GM12878 (cell line): ENCODE measurements around the gene ZBED1. TPM values are rescaled to one million over a fixed set of nuclear protein-coding genes. Genes with fewer than 3 reads are reported as not detected.

ENCODE experiments used
- BCL3 ChIP-seq: IDR thresholded peaks from 2 replicates; pipeline ENCODE4 v1.6.1; 2011; ENCODE audit warnings: borderline replicate concordance, low read depth, mild to moderate bottlenecking, moderate library complexity, low read length; ENCODE audit not compliant: insufficient read depth, poor library complexity, severe bottlenecking
- CHD2 ChIP-seq: IDR thresholded peaks from 2 replicates; pipeline ENCODE4 v1.6.1; 2011; ENCODE audit warnings: low read depth, low read length, improper control_type of control experiment, borderline replicate concordance
- CREB1 ChIP-seq: IDR thresholded peaks from 2 replicates; pipeline ENCODE4 v1.6.1; 2012; ENCODE audit warnings: low read depth, mild to moderate bottlenecking, inconsistent platforms
- E2F4 ChIP-seq: IDR thresholded peaks from 2 replicates; pipeline ENCODE4 v1.6.1; 2012; ENCODE audit warnings: low read depth, low read length, improper control_type of control experiment
- EED ChIP-seq: sonication (generic); IDR thresholded peaks from 2 replicates; pipeline ENCODE4 v1.6.1; 2016; ENCODE audit warnings: antibody characterized with exemption, low read depth
- ETV6 ChIP-seq, 2 experiments: fragments of 450-650 bp in 1 of 2; IDR thresholded peaks in 1 of 2; conservative IDR thresholded peaks in 1 of 2; 2 replicates each; pipeline ENCODE4 v1.6.1; 2014; ENCODE audit warnings: antibody characterized with exemption in 1 of 2, borderline replicate concordance in 1 of 2, low read depth in 1 of 2, mild to moderate bottlenecking in 1 of 2, moderate library complexity in 1 of 2
- IKZF1 ChIP-seq: fragments of 450-650 bp; conservative IDR thresholded peaks from 2 replicates; pipeline ENCODE4 v1.6.1; 2017; ENCODE audit warnings: antibody characterized with exemption, mild to moderate bottlenecking
- MEF2B ChIP-seq: fragments of 450-650 bp; IDR thresholded peaks from 2 replicates; pipeline ENCODE4 v1.6.1; 2018; ENCODE audit warnings: mild to moderate bottlenecking, moderate library complexity; ENCODE audit not compliant: partially characterized antibody, poor library complexity, severe bottlenecking
- POLR2A ChIP-seq: IDR thresholded peaks from 2 replicates; pipeline ENCODE4 v1.6.1; 2011; ENCODE audit warnings: low read depth, mild to moderate bottlenecking, low read length
- RAD51 ChIP-seq: fragments of 450-650 bp; IDR thresholded peaks from 2 replicates; pipeline ENCODE4 v1.6.1; 2016; ENCODE audit warnings: moderate library complexity, mild to moderate bottlenecking, inconsistent platforms
- RELA ChIP-seq: fragments of 450-650 bp; IDR thresholded peaks from 2 replicates; pipeline ENCODE4 v1.8.0; 2014; ENCODE audit warnings: borderline replicate concordance; ENCODE audit not compliant: partially characterized antibody
- SMAD1 ChIP-seq: fragments of 450-650 bp; IDR thresholded peaks from 2 replicates; pipeline ENCODE4 v1.6.1; 2018; ENCODE audit warnings: mild to moderate bottlenecking, low read depth; ENCODE audit not compliant: partially characterized antibody
- TCF12 ChIP-seq: IDR thresholded peaks from 2 replicates; pipeline ENCODE4 v1.6.1; 2011; ENCODE audit warnings: low read depth, mild to moderate bottlenecking, low read length
- polyA plus RNA-seq, 11 experiments: library from polyadenylated mRNA; depleted of rRNA in 4 of 11; unstranded in 6 of 11; stranded (reverse) in 5 of 11; fragments of >200 nt; fragmentation: Nextera tagmentation in 4 of 11; fragmentation: Illumina TruSeq in 1 of 11; extraction: Ambion mirVana in 4 of 11; extraction: Trizol in 1 of 11; gene quantifications; 1 replicate in 1 of 11; 2 replicates in 10 of 11; pipeline versions ENCODE4 v1.2.1 to v1.2.3, GENCODE V29; 2011 to 2016; ENCODE audit warnings: inconsistent platforms in 2 of 11, missing spikeins in 2 of 11, low read depth in 1 of 11
- total RNA-seq, 4 experiments: library from RNA; depleted of rRNA in 3 of 4; stranded (reverse); fragments of >200 nt in 3 of 4; fragmentation: Illumina TruSeq in 1 of 4; extraction: Trizol in 1 of 4; gene quantifications; 2 replicates each; pipeline versions ENCODE4 v1.2.1 to v1.2.3, GENCODE V29; 2013 to 2021
- TF ChIP-seq, protein P1 (sequence below): fragments of 450-650 bp; IDR thresholded peaks from 2 replicates; pipeline ENCODE4 v1.6.1; 2017; ENCODE audit warnings: mild to moderate bottlenecking, moderate library complexity
- TF ChIP-seq, protein P2 (sequence below): fragments of 450-650 bp; conservative IDR thresholded peaks from 2 replicates; pipeline ENCODE4 v1.6.1; 2017; ENCODE audit warnings: mild to moderate bottlenecking, moderate library complexity

ZBED1 gene
- total and polyA plus RNA-seq, 10 of the 15 experiments (the other 5 are each of a cell fraction or from before 2014, with no cell fraction given) = 1.9 to 75.5 (median 40.5) TPM

DNA sequence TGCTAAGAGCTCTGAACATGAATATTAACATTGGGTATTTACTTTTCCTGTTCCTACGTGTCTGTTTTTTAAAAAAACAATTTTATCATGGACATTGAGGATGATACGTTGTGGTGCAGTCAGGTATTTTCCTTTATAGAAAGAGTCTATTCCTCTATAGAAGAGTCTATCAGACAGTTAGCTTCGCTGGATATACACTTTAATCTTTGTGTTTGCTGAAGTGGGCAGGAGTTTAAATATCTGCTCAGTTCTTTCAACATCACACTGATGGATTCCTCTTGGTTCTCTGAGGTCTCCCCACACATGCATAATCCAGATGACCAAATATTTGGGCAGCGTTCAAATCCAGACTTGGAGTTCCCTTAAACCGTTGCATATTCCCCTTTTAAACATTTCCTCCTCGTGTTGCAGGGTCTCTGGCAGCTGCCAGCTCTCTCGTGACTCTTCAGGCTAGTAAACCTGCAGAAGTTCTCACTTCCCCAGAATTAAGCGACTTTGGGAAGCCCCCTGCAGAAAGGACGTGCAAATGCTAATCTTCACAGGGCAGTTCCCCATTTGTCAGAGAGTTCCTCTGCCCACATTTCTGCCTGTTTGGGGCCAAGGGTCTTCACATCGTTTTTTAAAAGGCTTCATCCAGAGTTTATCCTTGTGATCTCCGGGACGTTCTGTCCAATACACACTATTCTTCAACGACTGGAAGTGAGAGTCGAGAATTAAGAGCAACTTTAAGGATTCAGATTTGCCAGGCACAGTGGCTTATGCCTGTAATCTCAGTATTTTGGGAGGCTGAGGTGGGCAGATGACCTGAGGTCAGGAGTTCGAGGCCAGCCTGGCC lies 20.5 kb upstream of the ZBED1 start (continued):
- TF ChIP-seq BCL3 (peak; percentile 84), POLR2A (no peak), ETV6 (conservative IDR thresholded peaks at IDR 0.05 in 1 of 2, IDR thresholded peaks at IDR 0.05 in 1 of 2; ENCODE audit: borderline replicate concordance in 1 of 2, low read depth in 1 of 2) (peak in 1 of 2 experiments; percentile 43; a peak in 1 of 4 replicates), RAD51 (0 out of 2 replicates have a peak, but pooled peaks have one; percentile 34), EED (peak; percentile 87), RELA (peak; percentile 83), IKZF1 (peak; percentile 92), MEF2B (peak; percentile 58), E2F4 (no peak), TCF12 (peak; percentile 98), CREB1 (peak; percentile 20; the same call in 1 of the 2 replicates), CHD2 (peak; percentile 77; the same call in 1 of the 2 replicates), SMAD1 (peak; percentile 12)
- TF ChIP-seq, protein P1, sequence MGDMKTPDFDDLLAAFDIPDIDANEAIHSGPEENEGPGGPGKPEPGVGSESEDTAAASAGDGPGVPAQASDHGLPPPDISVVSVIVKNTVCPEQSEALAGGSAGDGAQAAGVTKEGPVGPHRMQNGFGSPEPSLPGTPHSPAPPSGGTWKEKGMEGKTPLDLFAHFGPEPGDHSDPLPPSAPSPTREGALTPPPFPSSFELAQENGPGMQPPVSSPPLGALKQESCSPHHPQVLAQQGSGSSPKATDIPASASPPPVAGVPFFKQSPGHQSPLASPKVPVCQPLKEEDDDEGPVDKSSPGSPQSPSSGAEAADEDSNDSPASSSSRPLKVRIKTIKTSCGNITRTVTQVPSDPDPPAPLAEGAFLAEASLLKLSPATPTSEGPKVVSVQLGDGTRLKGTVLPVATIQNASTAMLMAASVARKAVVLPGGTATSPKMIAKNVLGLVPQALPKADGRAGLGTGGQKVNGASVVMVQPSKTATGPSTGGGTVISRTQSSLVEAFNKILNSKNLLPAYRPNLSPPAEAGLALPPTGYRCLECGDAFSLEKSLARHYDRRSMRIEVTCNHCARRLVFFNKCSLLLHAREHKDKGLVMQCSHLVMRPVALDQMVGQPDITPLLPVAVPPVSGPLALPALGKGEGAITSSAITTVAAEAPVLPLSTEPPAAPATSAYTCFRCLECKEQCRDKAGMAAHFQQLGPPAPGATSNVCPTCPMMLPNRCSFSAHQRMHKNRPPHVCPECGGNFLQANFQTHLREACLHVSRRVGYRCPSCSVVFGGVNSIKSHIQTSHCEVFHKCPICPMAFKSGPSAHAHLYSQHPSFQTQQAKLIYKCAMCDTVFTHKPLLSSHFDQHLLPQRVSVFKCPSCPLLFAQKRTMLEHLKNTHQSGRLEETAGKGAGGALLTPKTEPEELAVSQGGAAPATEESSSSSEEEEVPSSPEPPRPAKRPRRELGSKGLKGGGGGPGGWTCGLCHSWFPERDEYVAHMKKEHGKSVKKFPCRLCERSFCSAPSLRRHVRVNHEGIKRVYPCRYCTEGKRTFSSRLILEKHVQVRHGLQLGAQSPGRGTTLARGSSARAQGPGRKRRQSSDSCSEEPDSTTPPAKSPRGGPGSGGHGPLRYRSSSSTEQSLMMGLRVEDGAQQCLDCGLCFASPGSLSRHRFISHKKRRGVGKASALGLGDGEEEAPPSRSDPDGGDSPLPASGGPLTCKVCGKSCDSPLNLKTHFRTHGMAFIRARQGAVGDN = peak; percentile 52; the same call in 1 of the 2 replicates
- TF ChIP-seq, protein P2, sequence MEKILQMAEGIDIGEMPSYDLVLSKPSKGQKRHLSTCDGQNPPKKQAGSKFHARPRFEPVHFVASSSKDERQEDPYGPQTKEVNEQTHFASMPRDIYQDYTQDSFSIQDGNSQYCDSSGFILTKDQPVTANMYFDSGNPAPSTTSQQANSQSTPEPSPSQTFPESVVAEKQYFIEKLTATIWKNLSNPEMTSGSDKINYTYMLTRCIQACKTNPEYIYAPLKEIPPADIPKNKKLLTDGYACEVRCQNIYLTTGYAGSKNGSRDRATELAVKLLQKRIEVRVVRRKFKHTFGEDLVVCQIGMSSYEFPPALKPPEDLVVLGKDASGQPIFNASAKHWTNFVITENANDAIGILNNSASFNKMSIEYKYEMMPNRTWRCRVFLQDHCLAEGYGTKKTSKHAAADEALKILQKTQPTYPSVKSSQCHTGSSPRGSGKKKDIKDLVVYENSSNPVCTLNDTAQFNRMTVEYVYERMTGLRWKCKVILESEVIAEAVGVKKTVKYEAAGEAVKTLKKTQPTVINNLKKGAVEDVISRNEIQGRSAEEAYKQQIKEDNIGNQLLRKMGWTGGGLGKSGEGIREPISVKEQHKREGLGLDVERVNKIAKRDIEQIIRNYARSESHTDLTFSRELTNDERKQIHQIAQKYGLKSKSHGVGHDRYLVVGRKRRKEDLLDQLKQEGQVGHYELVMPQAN = peak; percentile 18; the same call in 1 of the 2 replicates
